Right renal pelvis (tissue), 4 donors: ENCODE measurements around the gene EWSR1. TPM values are rescaled to one million over a fixed set of nuclear protein-coding genes. Genes with fewer than 3 reads are reported as not detected.
"Not testable (repeated sequence)": the region's sequence is repeated elsewhere in the genome, so short reads cannot be mapped to it uniquely, and the experiment has no call there.

Experiments
- DNase-seq, 4 donors: peaks; one replicate each; pipeline ENCODE4 v3.0.0-alpha.2; 2013; ENCODE audit warnings: low read depth in 4 of 4, low spot score in 3 of 4, missing footprints in 1 of 4
- polyA plus RNA-seq, 4 donors: library from polyadenylated mRNA; unstranded; fragments of 120-200 nt; gene quantifications; one replicate each; pipeline ENCODE4 v1.2.1, GENCODE V29; 2013; ENCODE audit not compliant: insufficient read length in 4 of 4

EWSR1 gene
- polyA plus RNA-seq, 4 donors: 281 to 341 (median 320) TPM

- no peak for DNase-seq
Observed at GRCh38 chr22:29332886-29333496, 64.9 kb downstream of the EWSR1 start.

- DNase-seq: no peak
Observed at GRCh38 chr22:29334148-29334547, 66.1 kb downstream of the EWSR1 start.

GRCh38 chr22:29334696-29335344 lies 66.8 kb downstream of the EWSR1 start:
- no peak for DNase-seq

- no peak for DNase-seq
Observed at GRCh38 chr22:29335656-29336055, 67.6 kb downstream of the EWSR1 start.

- DNase-seq: no peak
Observed at GRCh38 chr22:29336751-29337490, 68.9 kb downstream of the EWSR1 start.

- DNase-seq: no peak
Observed at GRCh38 chr22:29337631-29338284, 69.7 kb downstream of the EWSR1 start.

- DNase-seq: no peak
Observed at GRCh38 chr22:29338398-29338797, 70.3 kb downstream of the EWSR1 start.

- no peak for DNase-seq
Observed at GRCh38 chr22:29339381-29340235, 71.5 kb downstream of the EWSR1 start.

- DNase-seq: no peak
Observed at GRCh38 chr22:29340566-29340965, 72.5 kb downstream of the EWSR1 start.

GRCh38 chr22:29341056-29341848 lies 73.2 kb downstream of the EWSR1 start:
- no peak for DNase-seq

- DNase-seq: no peak
Observed at GRCh38 chr22:29341849-29342127, 73.7 kb downstream of the EWSR1 start.

- DNase-seq: no peak
Observed at GRCh38 chr22:29342177-29342576, 74.1 kb downstream of the EWSR1 start.

- no peak for DNase-seq
Observed at GRCh38 chr22:29342577-29343312, 74.7 kb downstream of the EWSR1 start.

- no peak for DNase-seq
Observed at GRCh38 chr22:29343313-29343805, 75.3 kb downstream of the EWSR1 start.

- DNase-seq: no peak
Observed at GRCh38 chr22:29344137-29344536, 76.1 kb downstream of the EWSR1 start.

GRCh38 chr22:29344889-29345288 lies 76.8 kb downstream of the EWSR1 start:
- DNase-seq: not testable (repeated sequence)

GRCh38 chr22:29345932-29346331 lies 77.9 kb downstream of the EWSR1 start:
- no peak for DNase-seq

GRCh38 chr22:29346659-29347058 lies 78.6 kb downstream of the EWSR1 start:
- no peak for DNase-seq

GRCh38 chr22:29348041-29348440 lies 80.0 kb downstream of the EWSR1 start:
- DNase-seq: no peak
